Activated CD4-positive, alpha-beta T cell treated with anti-CD3 and anti-CD28 coated beads, Interleukin-2, amount 10 ng/mL, durations not matched to agents 24 days and 14 days (primary cell): Measurements from ENCODE around the gene RASIP1. TPM values are rescaled to one million over a fixed set of nuclear protein-coding genes. Genes with fewer than 3 reads are reported as not detected.

Experiments used
- DNase-seq: peaks from one replicate; pipeline ENCODE4 v3.0.0; 2022
- H3K27ac Mint-ChIP-seq: one replicate; pipeline ENCODE4 v1.8.0; 2022; ENCODE audit warnings: mild to moderate bottlenecking, mixed read lengths
- H3K27me3 Mint-ChIP-seq: one replicate; pipeline ENCODE4 v1.8.0; 2022; ENCODE audit warnings: mixed read lengths
- H3K36me3 Mint-ChIP-seq: one replicate; pipeline ENCODE4 v1.8.0; 2022; ENCODE audit warnings: low read depth, mild to moderate bottlenecking, mixed read lengths
- H3K4me1 Mint-ChIP-seq: one replicate; pipeline ENCODE4 v1.8.0; 2021; ENCODE audit warnings: mixed read lengths
- H3K4me3 Mint-ChIP-seq: one replicate; pipeline ENCODE4 v1.8.0; 2022; ENCODE audit warnings: mild to moderate bottlenecking, moderate library complexity, mixed read lengths
- H3K9me3 Mint-ChIP-seq: one replicate; pipeline ENCODE4 v1.8.0; 2021; ENCODE audit warnings: mixed read lengths
- intact Hi-C: fragments of 100-400 bp; cut with micrococcal nuclease; formaldehyde crosslinking; loops from one replicate; pipeline ENCODE4 v1.15.1; 2023
- total RNA-seq: library from RNA; stranded (reverse); gene quantifications from 2 replicates; pipeline ENCODE4 v1.2.3, GENCODE V29; 2022

Gene RASIP1
- total RNA-seq, 1 donor from 2014 or later = 0.82 TPM

GRCh38 chr19:48715681-48716171 lies 24.7 kb downstream of the RASIP1 start:
- H3K27me3 Mint-ChIP-seq = no peaks in the 10 kb centered on the region
- H3K9me3 Mint-ChIP-seq = no peaks in the 10 kb centered on the region
- H3K4me1 Mint-ChIP-seq = peaks cover 12% of the 10 kb centered on the region
- H3K27ac Mint-ChIP-seq = no peak overlapping the region
- intact Hi-C loops = loop anchor here (10.0 kb wide), 1 partner anchor 381 kb away; no protein-coding TSS in a partner anchor
- peaks cover 4% of the 10 kb centered on the region for H3K36me3 Mint-ChIP-seq
- H3K4me3 Mint-ChIP-seq = peak overlapping the region; percentile 4
- DNase-seq = peak; percentile 61

DNA sequence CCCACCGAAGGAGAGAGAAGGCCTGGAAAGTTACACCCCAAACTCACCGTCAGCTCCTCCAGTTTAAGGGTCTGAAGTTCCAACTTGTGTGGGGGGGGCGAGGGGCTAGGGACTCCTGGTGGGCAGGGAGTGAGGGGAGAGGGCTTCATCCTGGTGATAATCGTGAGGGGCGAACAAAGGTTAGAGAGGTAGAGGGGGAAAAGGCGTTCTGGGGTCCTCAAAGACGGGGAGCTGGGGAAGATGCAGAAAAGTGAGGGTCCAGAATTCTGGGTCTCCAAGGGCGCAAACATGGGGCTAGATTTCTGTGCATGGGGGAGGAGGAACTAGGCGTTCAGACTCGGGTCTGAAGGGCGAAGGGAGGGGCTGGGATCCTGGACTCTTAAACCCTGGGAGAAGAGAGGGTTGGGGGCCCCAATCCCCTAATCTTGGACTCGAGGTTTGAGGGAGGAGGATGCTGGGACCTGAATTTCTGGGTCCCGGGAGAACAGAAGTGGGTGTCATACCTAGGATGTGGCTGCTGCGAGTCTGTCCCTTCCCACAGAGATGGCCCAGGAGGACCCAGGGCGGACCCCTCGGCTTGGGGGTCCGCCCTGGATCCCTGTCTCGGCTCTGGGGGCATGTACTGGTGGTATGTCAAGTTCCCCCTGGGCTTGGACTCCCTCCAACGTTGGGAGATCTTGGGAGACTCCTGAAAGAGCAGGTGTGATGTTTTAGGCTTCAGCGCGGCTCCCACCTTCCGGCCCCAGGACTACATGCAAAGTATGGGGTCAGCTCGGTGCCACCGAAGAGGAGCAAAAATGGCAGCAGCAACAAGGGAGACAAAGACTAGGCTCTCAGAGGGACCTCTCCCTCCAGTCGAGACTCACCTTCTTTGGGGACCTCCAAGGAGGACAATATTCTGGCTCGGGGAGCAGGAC lies 25.4 kb downstream of the RASIP1 start:
- H3K36me3 Mint-ChIP-seq = peaks cover 4% of the 10 kb centered on the region
- no peaks in the 10 kb centered on the region for H3K9me3 Mint-ChIP-seq
- DNase-seq = no peak
- no peaks in the 10 kb centered on the region for H3K27me3 Mint-ChIP-seq
- peaks cover 12% of the 10 kb centered on the region for H3K4me1 Mint-ChIP-seq
- intact Hi-C loops = loop anchor here (1.0 to 10.0 kb wide), 5 partner anchors 23 to 380 kb away; partner anchors contain the start of genes CA11 and SYNGR4
- H3K27ac Mint-ChIP-seq = peak overlapping the region; percentile 87
- peak overlapping the region; percentile 88 for H3K4me3 Mint-ChIP-seq

DNA sequence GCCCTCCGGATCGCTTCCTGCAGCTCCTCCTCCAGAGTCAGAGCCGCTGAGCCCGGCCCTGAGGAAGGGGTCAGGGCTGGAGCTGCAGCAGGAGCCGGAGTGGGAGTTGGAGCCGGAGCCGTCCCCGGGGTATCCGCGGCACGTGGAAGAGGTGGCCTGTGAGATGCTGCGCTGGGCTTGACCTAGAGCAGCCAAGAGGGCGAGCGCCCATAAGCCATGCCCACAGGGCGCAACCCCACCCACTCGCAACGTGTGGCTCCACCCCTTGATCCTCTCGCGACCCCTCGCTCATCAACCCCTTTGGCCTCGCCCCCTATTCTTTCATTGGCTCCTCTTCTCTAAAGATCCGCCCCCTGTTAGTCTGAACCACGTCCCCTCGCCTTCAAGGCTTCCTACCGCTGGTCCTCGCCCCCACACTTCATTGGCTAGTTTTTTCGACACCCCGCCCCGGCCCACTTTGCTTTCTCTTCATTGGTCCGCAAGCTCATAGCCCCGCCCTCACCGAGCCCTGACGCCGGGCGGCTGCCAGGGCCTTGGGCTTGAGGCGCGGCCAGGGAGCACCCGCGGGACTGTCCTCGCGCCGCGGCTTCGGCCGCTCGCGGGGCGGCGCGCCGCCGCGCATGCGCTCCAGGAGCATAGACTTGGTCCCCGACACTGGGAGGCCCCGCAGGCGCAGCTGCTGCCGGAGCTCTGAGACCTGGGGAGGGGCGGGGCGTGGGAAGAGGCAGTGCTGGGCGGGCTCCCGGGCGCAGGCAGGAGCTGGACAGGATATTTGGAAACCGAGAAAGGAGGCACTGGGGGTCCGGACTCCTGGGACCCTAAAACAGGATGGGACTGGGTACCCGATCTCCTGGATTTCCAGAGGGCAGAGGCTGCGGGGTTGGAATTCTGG lies 26.3 kb downstream of the RASIP1 start:
- Mint-ChIP-seq H3K27me3 (no peaks in the 10 kb centered on the region), H3K27ac (peak overlapping the region; percentile 87), H3K36me3 (peaks cover 4% of the 10 kb centered on the region), H3K4me3 (peak overlapping the region; percentile 88), H3K9me3 (no peaks in the 10 kb centered on the region), H3K4me1 (peaks cover 12% of the 10 kb centered on the region)
- peak; percentile 100 for DNase-seq
- intact Hi-C loops = loop anchor here (1.0 to 10.0 kb wide), 5 partner anchors 24 to 379 kb away; partner anchors contain the start of genes CA11 and SYNGR4

GRCh38 chr19:48713041-48713863 lies 27.2 kb downstream of the RASIP1 start:
- Mint-ChIP-seq H3K27me3 (no peaks in the 10 kb centered on the region), H3K4me1 (peaks cover 12% of the 10 kb centered on the region), H3K27ac (peak overlapping the region; percentile 65), H3K4me3 (peak overlapping the region; percentile 88), H3K9me3 (no peaks in the 10 kb centered on the region), H3K36me3 (peaks cover 4% of the 10 kb centered on the region)
- intact Hi-C loops = loop anchor here (5.0 to 10.0 kb wide), 2 partner anchors 66 to 378 kb away; partner anchors contain the start of gene CA11
- no peak for DNase-seq

- no peak for DNase-seq
- Mint-ChIP-seq H3K27me3 (no peaks in the 10 kb centered on the region), H3K4me1 (peaks cover 12% of the 10 kb centered on the region), H3K27ac (no peak overlapping the region), H3K36me3 (peaks cover 4% of the 10 kb centered on the region), H3K9me3 (no peaks in the 10 kb centered on the region), H3K4me3 (no peak overlapping the region)
- intact Hi-C loops = loop anchor here (5.0 to 10.0 kb wide), 2 partner anchors 64 to 376 kb away; partner anchors contain the start of gene CA11
Measured at GRCh38 chr19:48711106-48711662, 29.2 kb downstream of the RASIP1 start.

- Mint-ChIP-seq H3K4me3 (no peak overlapping the region), H3K9me3 (no peaks in the 10 kb centered on the region), H3K27ac (no peak overlapping the region), H3K36me3 (peaks cover 4% of the 10 kb centered on the region), H3K27me3 (no peaks in the 10 kb centered on the region), H3K4me1 (peaks cover 3% of the 10 kb centered on the region)
- intact Hi-C loops = no loop called here
- no peak for DNase-seq
Measured at GRCh38 chr19:48708471-48708870, 31.9 kb downstream of the RASIP1 start.

DNA sequence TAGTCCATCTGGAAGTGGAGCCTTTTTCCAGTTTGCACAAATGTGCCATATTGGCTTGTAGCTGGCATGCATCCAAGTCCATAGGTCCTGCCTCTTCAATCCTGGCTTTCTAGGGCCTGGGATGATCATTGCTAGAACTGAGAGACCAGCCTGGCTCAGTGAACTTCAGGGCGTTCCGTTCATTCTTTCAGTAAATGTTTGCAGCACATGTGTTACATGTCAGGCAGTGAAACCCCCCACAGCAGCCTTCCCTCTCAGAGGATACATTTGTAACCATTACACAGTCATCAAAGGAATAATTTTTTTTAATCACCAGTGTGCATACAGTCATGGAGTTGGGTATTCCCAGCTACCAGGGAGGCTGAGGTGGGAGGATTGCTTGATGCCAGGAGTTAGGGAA lies 35.0 kb downstream of the RASIP1 start:
- no peaks in the 10 kb centered on the region for H3K9me3 Mint-ChIP-seq
- no peaks in the 10 kb centered on the region for H3K27me3 Mint-ChIP-seq
- intact Hi-C loops = no loop called here

GRCh38 chr19:48703316-48703715 lies 37.1 kb downstream of the RASIP1 start:
- no peak for DNase-seq
- intact Hi-C loops = no loop called here
- Mint-ChIP-seq H3K27ac (no peak overlapping the region), H3K27me3 (no peaks in the 10 kb centered on the region), H3K9me3 (no peaks in the 10 kb centered on the region), H3K4me1 (no peaks in the 10 kb centered on the region), H3K4me3 (no peak overlapping the region), H3K36me3 (no peaks in the 10 kb centered on the region)

More for the DNA sequence above, 35.0 kb downstream of the RASIP1 start:
- no peak for DNase-seq
- Mint-ChIP-seq H3K36me3 (no peaks in the 10 kb centered on the region), H3K4me3 (no peak overlapping the region), H3K4me1 (no peaks in the 10 kb centered on the region), H3K27ac (no peak overlapping the region)

DNA sequence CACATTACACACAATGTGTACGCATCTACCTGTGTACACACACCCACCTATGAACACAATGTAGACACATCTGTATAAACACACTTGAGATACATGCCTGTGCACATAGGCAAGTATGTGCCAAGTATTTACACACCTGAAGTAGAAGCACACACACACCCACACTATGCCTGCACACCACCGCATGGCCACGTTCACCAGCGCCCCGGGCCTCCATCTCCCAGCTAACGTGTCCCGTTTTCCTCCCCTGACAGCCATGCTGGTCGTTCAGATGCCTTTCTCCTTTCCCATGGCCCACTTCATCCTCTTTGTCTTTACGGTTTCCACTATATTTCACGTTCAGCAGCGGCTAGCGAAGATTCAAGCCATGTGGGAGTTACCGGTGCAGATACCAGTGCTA lies 37.7 kb downstream of the RASIP1 start:
- Mint-ChIP-seq H3K4me1 (no peaks in the 10 kb centered on the region), H3K36me3 (no peaks in the 10 kb centered on the region), H3K4me3 (no peak overlapping the region), H3K27me3 (peaks cover 3% of the 10 kb centered on the region), H3K27ac (no peak overlapping the region), H3K9me3 (no peaks in the 10 kb centered on the region)
- no peak for DNase-seq
- intact Hi-C loops = no loop called here

- Mint-ChIP-seq H3K27ac (no peak overlapping the region), H3K9me3 (no peaks in the 10 kb centered on the region), H3K36me3 (no peaks in the 10 kb centered on the region), H3K4me1 (peaks cover 9% of the 10 kb centered on the region), H3K4me3 (no peak overlapping the region), H3K27me3 (peaks cover 17% of the 10 kb centered on the region)
- DNase-seq = no peak
- intact Hi-C loops = no loop called here
Measured at GRCh38 chr19:48698046-48698445, 42.4 kb downstream of the RASIP1 start.

GRCh38 chr19:48696353-48697010 lies 43.9 kb downstream of the RASIP1 start:
- Mint-ChIP-seq H3K36me3 (no peaks in the 10 kb centered on the region), H3K9me3 (no peaks in the 10 kb centered on the region), H3K4me1 (peaks cover 9% of the 10 kb centered on the region), H3K4me3 (peak overlapping the region; percentile 47), H3K27me3 (peaks cover 17% of the 10 kb centered on the region), H3K27ac (no peak overlapping the region)
- intact Hi-C loops = no loop called here
- no peak for DNase-seq

GRCh38 chr19:48695743-48696352 lies 44.6 kb downstream of the RASIP1 start, which contains the start of gene FUT2:
Gene FUT2 (plus strand): TSS chr19:48695971. CDS start chr19:48702957, 6,986 bp downstream.
- Mint-ChIP-seq H3K27me3 (peaks cover 17% of the 10 kb centered on the region), H3K27ac (no peak within 1 kb of the TSS), H3K9me3 (no peaks in the 10 kb centered on the region), H3K36me3 (no peaks in the 10 kb centered on the region), H3K4me1 (peaks cover 9% of the 10 kb centered on the region), H3K4me3 (peak within 1 kb of the TSS; percentile 47)
- no peak for DNase-seq
- intact Hi-C loops = no loop called here
